NCI-H1694 treated with DMSO at 0.1 percent for 48 hours (cell line): ENCODE data around the gene FKBP1B.
"Not testable (repeated sequence)": the region's sequence is repeated elsewhere in the genome, so short reads cannot be mapped to it uniquely, and the experiment has no call there.

Experiments used
- DNase-seq: peaks from one replicate; lab custom pipeline; 2025; lab: John Stamatoyannopoulos, UW

The FKBP1B gene

GRCh38 chr2:24104110-24104650 is 54.6 kb downstream of the FKBP1B start:
- DNase-seq = no peak

- DNase-seq = no peak
Observed at GRCh38 chr2:24104906-24105305, 55.4 kb downstream of the FKBP1B start.

GRCh38 chr2:24105816-24106215 is 56.3 kb downstream of the FKBP1B start:
- no peak for DNase-seq

GRCh38 chr2:24106786-24107185 is 57.2 kb downstream of the FKBP1B start:
- DNase-seq = no peak

GRCh38 chr2:24107336-24107735 is 57.8 kb downstream of the FKBP1B start:
- DNase-seq = no peak

- DNase-seq = not testable (repeated sequence)
Observed at GRCh38 chr2:24109431-24109830, 59.9 kb downstream of the FKBP1B start.

- no peak for DNase-seq
Observed at GRCh38 chr2:24110660-24111303, 61.2 kb downstream of the FKBP1B start.

- DNase-seq = no peak
Observed at GRCh38 chr2:24111407-24111901, 61.9 kb downstream of the FKBP1B start.
